CD14-positive monocyte (primary cell): Measurements from ENCODE around the gene HMGXB4. TPM values are rescaled to one million over a fixed set of nuclear protein-coding genes. Genes with fewer than 3 reads are reported as not detected.
A peak's percentile ranks its signal among the peaks of the same experiment; 100 is the strongest.

Experiments used
- DNase-seq, 3 donors: peaks; one replicate each; pipeline ENCODE4 v3.0.0-alpha.2; 2011 to 2022
- H2AFZ ChIP-seq: 2 replicates; pipeline ENCODE4 v1.6.0; 2012; ENCODE audit warnings: mild to moderate bottlenecking, low read depth, low read length, inconsistent platforms; ENCODE audit not compliant: insufficient read depth, poor library complexity, severe bottlenecking
- H3K27ac ChIP-seq, 2 donors: 1 replicate in 1 of 2; 2 replicates in 1 of 2; pipeline ENCODE4 v1.5.1; 2012 to 2013; ENCODE audit warnings: low read length in 2 of 2, control low read depth in 1 of 2, inconsistent platforms in 1 of 2, low read depth in 1 of 2, mild to moderate bottlenecking in 1 of 2
- H3K27me3 ChIP-seq, 2 donors: one replicate each; pipeline versions ENCODE4 v1.6.0 to v1.6.1; 2011 to 2013; ENCODE audit warnings: low read length in 2 of 2; ENCODE audit not compliant: control insufficient read depth in 2 of 2, insufficient read depth in 2 of 2
- H3K36me3 ChIP-seq, 2 donors: replicated peaks in 1 of 2; 1 replicate in 1 of 2; 2 replicates in 1 of 2; pipeline versions ENCODE4 v1.5.1 to v1.6.1; 2012 to 2013; ENCODE audit warnings: low read length in 2 of 2, control low read depth in 1 of 2, inconsistent platforms in 1 of 2, mild to moderate bottlenecking in 1 of 2; ENCODE audit not compliant: insufficient read depth in 2 of 2, control insufficient read depth in 1 of 2
- H3K4me1 ChIP-seq, 2 donors: 1 replicate in 1 of 2; 2 replicates in 1 of 2; pipeline versions ENCODE4 v1.5.1 to v1.6.1; 2012 to 2013; ENCODE audit warnings: low read length in 2 of 2, control low read depth in 1 of 2, inconsistent platforms in 1 of 2, mild to moderate bottlenecking in 1 of 2, moderate library complexity in 1 of 2; ENCODE audit not compliant: insufficient read depth in 2 of 2, control insufficient read depth in 1 of 2
- H3K4me2 ChIP-seq: replicated peaks from 2 replicates; pipeline ENCODE3; 2012; ENCODE audit warnings: low read length, moderate library complexity, mild to moderate bottlenecking; ENCODE audit not compliant: poor library complexity, severe bottlenecking; ENCODE audit errors: extremely low read depth
- H3K4me3 ChIP-seq, 3 experiments: fragments of 200-600 bp in 1 of 3; sonication (generic) in 1 of 3; replicated peaks in 1 of 3; 1 replicate in 2 of 3; 2 replicates in 1 of 3; pipeline ENCODE4 v1.5.1; 2011 to 2013; ENCODE audit warnings: low read length in 3 of 3, mild to moderate bottlenecking in 3 of 3, control low read depth in 2 of 3, low read depth in 2 of 3, inconsistent platforms in 1 of 3, moderate library complexity in 1 of 3
- H3K79me2 ChIP-seq: 2 replicates; pipeline ENCODE4 v1.6.0; 2012; ENCODE audit warnings: mild to moderate bottlenecking, control low read depth, inconsistent platforms, low read length, moderate library complexity; ENCODE audit not compliant: insufficient read depth
- H3K9ac ChIP-seq: 2 replicates; pipeline ENCODE4 v1.6.0; 2017; ENCODE audit warnings: low read length, mild to moderate bottlenecking; ENCODE audit not compliant: insufficient read depth, poor library complexity, severe bottlenecking
- H3K9me3 ChIP-seq, 2 donors: replicated peaks in 1 of 2; 1 replicate in 1 of 2; 2 replicates in 1 of 2; pipeline versions ENCODE4 v1.5.1 to v1.6.1; 2012 to 2013; ENCODE audit warnings: low read length in 2 of 2, control low read depth in 1 of 2; ENCODE audit not compliant: control insufficient read depth in 1 of 2, insufficient read depth in 1 of 2
- H4K20me1 ChIP-seq: 2 replicates; pipeline ENCODE4 v1.6.0; 2012; ENCODE audit warnings: mild to moderate bottlenecking, low read length, control low read depth, moderate library complexity; ENCODE audit not compliant: insufficient read depth
- H3K27ac Mint-ChIP-seq, 7 donors: one replicate each; pipeline ENCODE4 v1.8.0; 2020; ENCODE audit warnings: mild to moderate bottlenecking in 7 of 7, mixed read lengths in 7 of 7, moderate library complexity in 6 of 7, inconsistent platforms in 2 of 7
- H3K27me3 Mint-ChIP-seq, 3 donors: one replicate each; pipeline ENCODE4 v1.8.0; 2021 to 2022; ENCODE audit warnings: low read depth in 3 of 3, mild to moderate bottlenecking in 3 of 3, mixed read lengths in 3 of 3, moderate library complexity in 3 of 3, inconsistent platforms in 1 of 3
- H3K36me3 Mint-ChIP-seq, 2 donors: one replicate each; pipeline ENCODE4 v1.8.0; 2020; ENCODE audit warnings: mixed read lengths in 2 of 2, inconsistent platforms in 1 of 2, mild to moderate bottlenecking in 1 of 2
- H3K4me1 Mint-ChIP-seq: one replicate; pipeline ENCODE4 v1.8.0; 2020; ENCODE audit warnings: mild to moderate bottlenecking, mixed read lengths
- H3K4me3 Mint-ChIP-seq, 2 donors: one replicate each; pipeline ENCODE4 v1.8.0; 2020; ENCODE audit warnings: mild to moderate bottlenecking in 2 of 2, mixed read lengths in 2 of 2, moderate library complexity in 1 of 2
- H3K9me3 Mint-ChIP-seq, 7 donors: one replicate each; pipeline ENCODE4 v1.8.0; 2020 to 2022; ENCODE audit warnings: mixed read lengths in 7 of 7, mild to moderate bottlenecking in 6 of 7, moderate library complexity in 6 of 7, inconsistent platforms in 2 of 7
- CTCF ChIP-seq: fragments of 200-600 bp; IDR thresholded peaks from one replicate; pipeline ENCODE4 v1.8.0; 2022; ENCODE audit warnings: antibody characterized with exemption, mild to moderate bottlenecking
- WGBS: methylation state at CpG from one replicate; pipeline ENCODE4 v1.1.5; 2013; ENCODE audit warnings: missing lambda C conversion rate; ENCODE audit not compliant: insufficient coverage; 5-methylcytosine and 5-hydroxymethylcytosine counted together
- intact Hi-C, 2 donors: fragments of 100-400 bp; cut with micrococcal nuclease; formaldehyde crosslinking; loops; one replicate each; pipeline versions ENCODE4 v1.15.0 to v1.15.1; 2023
- polyA plus RNA-seq, 3 donors: library from polyadenylated mRNA; depleted of rRNA in 1 of 3; unstranded in 2 of 3; stranded (reverse) in 1 of 3; fragments of 300-500 nt in 2 of 3; fragments of >200 nt in 1 of 3; fragmentation: Illumina TruSeq in 2 of 3; gene quantifications; 1 replicate in 2 of 3; 2 replicates in 1 of 3; pipeline ENCODE4 v1.2.3, GENCODE V29; 2012 to 2021

HMGXB4 gene
- polyA plus RNA-seq, 3 donors: 6.3 to 11.4 (median 8.1) TPM

GRCh38 chr22:35296051-35296450 is 38.8 kb downstream of the HMGXB4 start:
- no peak overlapping the region for H3K9ac ChIP-seq
- no peaks in the 10 kb centered on the region for H3K27me3 ChIP-seq
- Mint-ChIP-seq H3K4me1 (peaks cover 4% of the 10 kb centered on the region), H3K36me3 (peaks cover 39 to 52% of the 10 kb centered on the region in 2 donors), H3K27ac (no peak overlapping the region), H3K27me3 (peaks cover 0 to 3% (median 0%) of the 10 kb centered on the region in 3 donors), H3K9me3 (no peaks in the 10 kb centered on the region), H3K4me3 (no peak overlapping the region)
- intact Hi-C loops: loop anchor here in 1 of 2 donors (5.0 kb wide), 1 partner anchor 36 kb away; no protein-coding TSS in a partner anchor
- TF ChIP-seq CTCF: no peak
- H2AFZ ChIP-seq: no peak overlapping the region
- H3K4me3 ChIP-seq: no peak overlapping the region
- H4K20me1 ChIP-seq: no peaks in the 10 kb centered on the region
- H3K9me3 ChIP-seq: no peaks in the 10 kb centered on the region
- H3K36me3 ChIP-seq: peaks cover 44 to 53% of the 10 kb centered on the region in 2 donors
- peaks cover 14% of the 10 kb centered on the region for H3K79me2 ChIP-seq
- H3K27ac ChIP-seq: no peak overlapping the region
- H3K4me1 ChIP-seq: peaks cover 14 to 17% of the 10 kb centered on the region in 2 donors
- DNase-seq: no peak
- no peak overlapping the region for H3K4me2 ChIP-seq

GRCh38 chr22:35299217-35299672 is 42.0 kb downstream of the HMGXB4 start:
- peak overlapping the region; percentile 85 to 100 (median 89) for H3K4me3 ChIP-seq
- peak overlapping the region; percentile 98 to 99 (median 98) for H3K27ac Mint-ChIP-seq
- peak in 1 of 3 donors; percentile 65 for DNase-seq
- intact Hi-C loops: loop anchor here in 1 of 2 donors (5.0 kb wide), 1 partner anchor 33 kb away; no protein-coding TSS in a partner anchor
- H3K9ac ChIP-seq: peak overlapping the region; percentile 100
- H4K20me1 ChIP-seq: peaks cover 21% of the 10 kb centered on the region
- peak overlapping the region; percentile 99 to 100 for H3K27ac ChIP-seq
- H3K4me1 ChIP-seq: peaks cover 40 to 46% of the 10 kb centered on the region in 2 donors
- H3K36me3 ChIP-seq: peaks cover 12 to 38% of the 10 kb centered on the region in 2 donors
- peak overlapping the region; percentile 71 for H3K4me2 ChIP-seq
- H3K9me3 ChIP-seq: no peaks in the 10 kb centered on the region
- WGBS: 4% methylated on average over 9 of the region's 13 CpGs
- H3K4me3 Mint-ChIP-seq: peak overlapping the region; percentile 82 to 88
- H3K36me3 Mint-ChIP-seq: peaks cover 27 to 44% of the 10 kb centered on the region in 2 donors
- peak overlapping the region; percentile 61 for H2AFZ ChIP-seq
- peaks cover 0 to 3% (median 0%) of the 10 kb centered on the region in 3 donors for H3K27me3 Mint-ChIP-seq
- H3K9me3 Mint-ChIP-seq: no peaks in the 10 kb centered on the region
- peaks cover 23% of the 10 kb centered on the region for H3K4me1 Mint-ChIP-seq
- peaks cover 39% of the 10 kb centered on the region for H3K79me2 ChIP-seq
- no peak for TF ChIP-seq CTCF
- H3K27me3 ChIP-seq: no peaks in the 10 kb centered on the region
